ENCODE results near the gene S100A8. TPM values are rescaled to one million over a fixed set of nuclear protein-coding genes. Genes with fewer than 3 reads are reported as not detected.

Gene S100A8
- total RNA-seq, 1 experiment from 2014 or later = 1.4 TPM

DNA sequence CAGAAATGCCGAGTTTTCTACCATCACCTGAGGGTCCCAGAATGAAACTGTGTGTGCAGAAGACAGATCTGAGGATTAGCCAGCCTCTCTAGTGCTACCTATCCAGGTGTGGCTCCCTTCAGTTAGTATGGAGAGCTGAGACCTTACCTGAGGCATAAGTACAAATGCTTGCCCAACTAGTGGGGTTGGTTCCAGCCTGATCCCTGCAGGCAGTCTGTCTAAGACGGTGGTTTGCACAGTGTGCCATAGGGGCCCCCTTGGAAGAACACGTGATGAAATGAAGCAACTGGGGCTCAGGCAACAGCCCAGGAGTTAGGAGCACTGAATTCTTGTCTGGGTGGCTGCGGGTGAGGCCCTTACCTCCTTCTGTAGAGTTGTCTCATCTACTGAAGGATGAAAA, 41.1 kb upstream of the S100A8 start:
- peaks cover 91% of the 10 kb centered on the region for H3K27me3 ChIP-seq (ENCODE audit: insufficient read depth, low read length)
- no peak for DNase-seq (ENCODE audit: low read depth, low spot score)

More for the DNA sequence above, 41.1 kb upstream of the S100A8 start:
- H3K4me1 ChIP-seq (ENCODE audit: control insufficient read depth in 1 of 2, insufficient read depth in 2 of 2, low read length in 2 of 2) = no peaks in the 10 kb centered on the region
- CTCF ChIA-PET = no interaction called here
- H3K27ac ChIP-seq (ENCODE audit: low read depth, low read length) = no peak overlapping the region
- H3K79me2 ChIP-seq (ENCODE audit: insufficient read depth, low read length) = no peaks in the 10 kb centered on the region
- no peak overlapping the region for H3K4me3 ChIP-seq (replicated peaks in 1 of 2; ENCODE audit: low read depth in 1 of 2, low read length in 2 of 2)
- no TSS peak for BruUV-seq (replicated peaks)
- intact Hi-C loops (cut with micrococcal nuclease) = no loop called here
- H3K9me2 ChIP-seq (ENCODE audit: insufficient read depth) = no peaks in the 10 kb centered on the region
- H2AFZ ChIP-seq (ENCODE audit: low read depth, low read length, poor library complexity, severe bottlenecking) = no peak overlapping the region
- RAD21 ChIA-PET (ENCODE audit: low non-redundant PET in 1 of 2, low total read pairs in 2 of 2, uncharacterized antibody in 2 of 2, unreplicated experiment in 2 of 2) = no interaction called here
- no peak for ATAC-seq
- POLR2A ChIA-PET = no interaction called here
- no peaks in the 10 kb centered on the region for H4K20me1 ChIP-seq (ENCODE audit: insufficient read depth)
- no peak overlapping the region for H3K4me2 ChIP-seq (ENCODE audit: low read length)
- H3K9me3 ChIP-seq (ENCODE audit: control insufficient read depth in 1 of 2, insufficient read depth in 1 of 2, low read depth in 1 of 2, low read length in 2 of 2) = no peaks in the 10 kb centered on the region
- TF ChIP-seq POLR2A (IDR thresholded peaks at IDR 0.05; ENCODE audit: borderline replicate concordance, extremely low read depth, insufficient read depth, insufficient read length) (no peak), EZH2 (IDR thresholded peaks at IDR 0.05) (no peak), FOSL1 (IDR thresholded peaks at IDR 0.05; ENCODE audit: low read depth) (no peak), SIN3A (IDR thresholded peaks at IDR 0.05; ENCODE audit: low read depth) (no peak), EGR1 (IDR thresholded peaks at IDR 0.05; ENCODE audit: low read depth) (no peak), RAD21 (IDR thresholded peaks at IDR 0.05; ENCODE audit: low read depth) (no peak), SRF (IDR thresholded peaks at IDR 0.05; ENCODE audit: low read depth) (no peak), YY1 (IDR thresholded peaks at IDR 0.05; ENCODE audit: extremely low read depth, insufficient replicate concordance, low read depth, low read length) (no peak), ZFX (IDR thresholded peaks at IDR 0.05) (no peak), ZNF274 (IDR thresholded peaks at IDR 0.05; ENCODE audit: low read depth, low read length) (no peak), EZH2phosphoT487 (IDR thresholded peaks at IDR 0.05; ENCODE audit: borderline replicate concordance) (no peak), ELF1 (IDR thresholded peaks at IDR 0.05; ENCODE audit: borderline replicate concordance, low read depth) (no peak), CBX3 (IDR thresholded peaks at IDR 0.05; ENCODE audit: low read depth) (no peak), CEBPB (IDR thresholded peaks at IDR 0.05; ENCODE audit: low read depth) (no peak)
- TF ChIP-seq, protein P1, sequence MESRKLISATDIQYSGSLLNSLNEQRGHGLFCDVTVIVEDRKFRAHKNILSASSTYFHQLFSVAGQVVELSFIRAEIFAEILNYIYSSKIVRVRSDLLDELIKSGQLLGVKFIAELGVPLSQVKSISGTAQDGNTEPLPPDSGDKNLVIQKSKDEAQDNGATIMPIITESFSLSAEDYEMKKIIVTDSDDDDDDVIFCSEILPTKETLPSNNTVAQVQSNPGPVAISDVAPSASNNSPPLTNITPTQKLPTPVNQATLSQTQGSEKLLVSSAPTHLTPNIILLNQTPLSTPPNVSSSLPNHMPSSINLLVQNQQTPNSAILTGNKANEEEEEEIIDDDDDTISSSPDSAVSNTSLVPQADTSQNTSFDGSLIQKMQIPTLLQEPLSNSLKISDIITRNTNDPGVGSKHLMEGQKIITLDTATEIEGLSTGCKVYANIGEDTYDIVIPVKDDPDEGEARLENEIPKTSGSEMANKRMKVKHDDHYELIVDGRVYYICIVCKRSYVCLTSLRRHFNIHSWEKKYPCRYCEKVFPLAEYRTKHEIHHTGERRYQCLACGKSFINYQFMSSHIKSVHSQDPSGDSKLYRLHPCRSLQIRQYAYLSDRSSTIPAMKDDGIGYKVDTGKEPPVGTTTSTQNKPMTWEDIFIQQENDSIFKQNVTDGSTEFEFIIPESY (IDR thresholded peaks at IDR 0.05; ENCODE audit: extremely low read depth, insufficient replicate concordance, low read length) = no peak
- TF ChIP-seq, protein P2, sequence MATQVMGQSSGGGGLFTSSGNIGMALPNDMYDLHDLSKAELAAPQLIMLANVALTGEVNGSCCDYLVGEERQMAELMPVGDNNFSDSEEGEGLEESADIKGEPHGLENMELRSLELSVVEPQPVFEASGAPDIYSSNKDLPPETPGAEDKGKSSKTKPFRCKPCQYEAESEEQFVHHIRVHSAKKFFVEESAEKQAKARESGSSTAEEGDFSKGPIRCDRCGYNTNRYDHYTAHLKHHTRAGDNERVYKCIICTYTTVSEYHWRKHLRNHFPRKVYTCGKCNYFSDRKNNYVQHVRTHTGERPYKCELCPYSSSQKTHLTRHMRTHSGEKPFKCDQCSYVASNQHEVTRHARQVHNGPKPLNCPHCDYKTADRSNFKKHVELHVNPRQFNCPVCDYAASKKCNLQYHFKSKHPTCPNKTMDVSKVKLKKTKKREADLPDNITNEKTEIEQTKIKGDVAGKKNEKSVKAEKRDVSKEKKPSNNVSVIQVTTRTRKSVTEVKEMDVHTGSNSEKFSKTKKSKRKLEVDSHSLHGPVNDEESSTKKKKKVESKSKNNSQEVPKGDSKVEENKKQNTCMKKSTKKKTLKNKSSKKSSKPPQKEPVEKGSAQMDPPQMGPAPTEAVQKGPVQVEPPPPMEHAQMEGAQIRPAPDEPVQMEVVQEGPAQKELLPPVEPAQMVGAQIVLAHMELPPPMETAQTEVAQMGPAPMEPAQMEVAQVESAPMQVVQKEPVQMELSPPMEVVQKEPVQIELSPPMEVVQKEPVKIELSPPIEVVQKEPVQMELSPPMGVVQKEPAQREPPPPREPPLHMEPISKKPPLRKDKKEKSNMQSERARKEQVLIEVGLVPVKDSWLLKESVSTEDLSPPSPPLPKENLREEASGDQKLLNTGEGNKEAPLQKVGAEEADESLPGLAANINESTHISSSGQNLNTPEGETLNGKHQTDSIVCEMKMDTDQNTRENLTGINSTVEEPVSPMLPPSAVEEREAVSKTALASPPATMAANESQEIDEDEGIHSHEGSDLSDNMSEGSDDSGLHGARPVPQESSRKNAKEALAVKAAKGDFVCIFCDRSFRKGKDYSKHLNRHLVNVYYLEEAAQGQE (IDR thresholded peaks at IDR 0.05; ENCODE audit: low read depth) = no peak
- TF ChIP-seq, protein P3, sequence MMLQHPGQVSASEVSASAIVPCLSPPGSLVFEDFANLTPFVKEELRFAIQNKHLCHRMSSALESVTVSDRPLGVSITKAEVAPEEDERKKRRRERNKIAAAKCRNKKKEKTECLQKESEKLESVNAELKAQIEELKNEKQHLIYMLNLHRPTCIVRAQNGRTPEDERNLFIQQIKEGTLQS (IDR thresholded peaks at IDR 0.05) = no peak
- TF ChIP-seq, protein P4, sequence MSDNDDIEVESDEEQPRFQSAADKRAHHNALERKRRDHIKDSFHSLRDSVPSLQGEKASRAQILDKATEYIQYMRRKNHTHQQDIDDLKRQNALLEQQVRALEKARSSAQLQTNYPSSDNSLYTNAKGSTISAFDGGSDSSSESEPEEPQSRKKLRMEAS (IDR thresholded peaks at IDR 0.05) = no peak
- no peaks in the 10 kb centered on the region for H3K36me3 ChIP-seq (ENCODE audit: control insufficient read depth in 1 of 2, insufficient read depth in 2 of 2, low read length in 2 of 2)
- H3K9ac ChIP-seq (ENCODE audit: low read length) = no peak overlapping the region

Measured in HCT116 (cell line).